GM04504 (cell line): ENCODE measurements around the gene SUGCT.

Experiments
- DNase-seq: peaks from one replicate; pipeline ENCODE4 v3.0.0-alpha.2; 2012; ENCODE audit warnings: low read depth

The SUGCT gene

GRCh38 chr7:40329601-40330153 is 194.9 kb downstream of the SUGCT start:
- DNase-seq: no peak

DNA sequence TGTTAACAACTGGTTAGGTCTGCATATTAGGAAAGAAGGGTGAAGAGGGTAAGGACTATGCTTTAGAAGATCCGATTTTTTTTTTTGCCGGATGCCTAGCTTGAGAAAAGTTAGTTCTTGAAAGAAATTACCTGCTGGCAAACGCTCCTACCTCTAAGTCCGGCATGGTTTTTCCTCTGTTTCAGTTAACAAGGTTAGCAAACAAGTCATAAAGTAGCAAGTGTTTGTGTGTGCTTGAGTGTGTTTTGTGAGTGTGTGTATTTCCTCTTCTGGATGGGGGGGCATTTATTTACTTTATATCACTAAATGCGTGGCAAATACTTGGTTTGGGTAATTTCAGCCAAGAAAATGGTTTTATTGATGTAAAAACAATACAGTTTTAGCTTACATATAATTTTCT is 195.6 kb downstream of the SUGCT start:
- no peak for DNase-seq

GRCh38 chr7:40331915-40332314 is 197.1 kb downstream of the SUGCT start:
- no peak for DNase-seq

DNA sequence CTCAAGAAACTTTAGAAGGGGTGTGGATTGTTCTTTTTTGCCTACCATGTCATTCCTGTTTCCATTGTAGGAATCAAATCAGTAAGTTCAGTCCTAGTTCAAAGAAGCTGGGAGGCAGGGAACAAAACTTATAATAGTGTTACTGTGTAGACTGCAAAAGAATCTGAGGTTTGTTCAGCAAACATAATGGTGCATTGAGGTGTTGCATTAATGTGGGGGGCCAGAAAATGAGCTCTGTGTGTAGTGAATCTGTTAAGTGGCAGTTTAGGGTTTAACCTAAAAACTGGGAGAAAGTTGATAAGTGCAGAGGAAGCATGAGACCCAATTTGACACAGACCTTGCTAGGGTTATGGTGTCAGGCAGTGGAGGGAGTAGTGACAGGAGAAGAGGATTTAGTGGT is 197.7 kb downstream of the SUGCT start:
- DNase-seq: no peak

DNA sequence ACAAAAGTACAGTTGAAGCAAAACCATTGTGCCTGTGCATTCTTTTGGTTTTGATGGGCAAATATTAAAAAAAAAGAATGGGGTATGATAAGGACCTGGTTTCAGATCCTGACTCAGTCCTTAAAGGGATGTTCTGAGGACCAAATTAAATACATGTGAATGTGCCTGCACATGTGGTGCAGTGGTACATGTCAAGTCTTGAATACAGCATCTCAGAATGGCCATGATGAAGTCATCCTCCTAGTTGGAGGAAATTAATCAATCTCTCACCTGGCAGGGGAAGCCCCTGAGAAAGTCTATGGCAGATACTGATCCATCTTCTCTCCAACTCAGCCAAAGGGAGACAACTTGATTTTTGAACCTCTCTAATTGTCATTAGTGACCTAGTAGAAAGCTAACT is 207.0 kb downstream of the SUGCT start:
- no peak for DNase-seq

DNA sequence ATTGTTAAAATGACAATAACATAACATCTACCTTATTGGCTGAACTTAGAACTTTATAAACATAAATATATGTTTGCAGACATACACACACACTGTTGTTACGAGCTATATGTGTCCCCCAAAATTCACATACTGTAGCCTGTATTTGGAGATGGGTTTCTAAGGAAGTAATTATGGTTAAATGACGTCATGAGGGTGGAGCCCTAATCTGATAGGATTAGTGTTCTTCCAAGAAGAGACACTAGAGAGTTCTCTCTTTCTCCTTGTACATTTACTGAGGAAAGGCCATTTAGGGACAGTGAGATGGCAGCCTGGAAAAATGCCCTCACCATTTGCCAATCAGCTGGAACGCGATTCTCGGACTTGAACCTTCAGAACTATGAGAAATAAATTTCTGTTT is 211.7 kb downstream of the SUGCT start:
- no peak for DNase-seq

DNA sequence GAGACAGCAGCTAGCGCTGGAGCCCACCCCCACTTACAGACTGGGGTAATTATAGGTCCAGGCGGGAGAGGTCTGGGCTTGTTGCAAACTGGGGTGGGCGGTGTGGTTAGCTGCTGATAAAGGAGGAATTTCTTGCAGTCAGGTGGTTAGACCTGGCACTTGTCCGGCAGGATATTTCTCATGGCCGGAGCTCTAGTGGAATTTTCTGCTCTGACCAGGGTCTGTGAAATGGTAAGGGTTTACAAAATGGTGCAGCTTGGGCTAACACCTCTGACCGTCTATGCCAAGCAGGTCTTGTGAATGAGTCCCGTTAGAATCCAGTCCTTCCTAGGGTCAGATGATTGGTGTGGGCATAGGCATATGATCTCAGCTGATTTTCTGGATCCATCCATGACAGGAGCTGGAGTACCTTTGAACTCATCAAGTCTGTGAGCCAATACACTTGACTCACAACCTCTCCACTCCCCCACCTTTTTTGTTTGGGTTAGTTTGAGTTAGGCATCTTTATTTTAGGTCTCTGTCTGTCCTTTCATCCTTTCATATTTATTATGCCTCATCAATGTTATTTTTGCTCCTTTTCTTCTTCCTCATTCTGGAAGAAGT is 213.4 kb downstream of the SUGCT start:
- no peak for DNase-seq

- no peak for DNase-seq
Measured at GRCh38 chr7:40350100-40350499, 215.3 kb downstream of the SUGCT start.

GRCh38 chr7:40354711-40355110 is 219.9 kb downstream of the SUGCT start:
- no peak for DNase-seq

GRCh38 chr7:40356312-40356711 is 221.5 kb downstream of the SUGCT start:
- DNase-seq: no peak

GRCh38 chr7:40356871-40357709 is 222.3 kb downstream of the SUGCT start:
- DNase-seq: no peak

DNA sequence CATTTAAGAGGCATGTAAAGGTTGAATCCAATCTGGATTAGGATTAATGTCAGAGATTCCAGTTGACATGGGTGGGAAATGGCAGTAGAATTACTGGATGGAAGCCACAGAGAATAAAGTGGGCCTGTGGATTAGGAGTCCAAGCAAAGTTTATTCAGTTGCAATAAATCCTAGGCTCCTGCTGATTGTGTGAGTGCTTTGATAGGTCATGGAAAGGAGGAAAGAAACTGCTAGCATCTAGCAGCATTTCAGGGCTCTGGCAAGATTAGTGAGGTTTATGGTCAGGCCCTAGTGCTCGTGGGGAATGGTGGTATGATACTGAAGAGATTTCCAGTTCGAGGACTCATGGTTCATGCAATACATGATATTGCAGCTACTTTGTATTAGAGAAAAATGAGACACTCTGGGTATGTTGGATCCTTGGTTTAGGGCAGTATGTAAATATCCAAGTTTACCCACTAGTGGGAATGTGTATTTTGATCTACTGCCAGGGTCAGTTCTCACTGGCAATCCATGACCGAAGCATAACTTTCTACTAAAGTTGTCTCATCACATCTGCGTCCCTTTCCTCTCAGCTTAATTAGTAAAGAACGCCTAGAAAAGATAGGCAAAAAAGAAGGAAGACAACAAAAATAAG is 235.0 kb downstream of the SUGCT start:
- DNase-seq: no peak

DNA sequence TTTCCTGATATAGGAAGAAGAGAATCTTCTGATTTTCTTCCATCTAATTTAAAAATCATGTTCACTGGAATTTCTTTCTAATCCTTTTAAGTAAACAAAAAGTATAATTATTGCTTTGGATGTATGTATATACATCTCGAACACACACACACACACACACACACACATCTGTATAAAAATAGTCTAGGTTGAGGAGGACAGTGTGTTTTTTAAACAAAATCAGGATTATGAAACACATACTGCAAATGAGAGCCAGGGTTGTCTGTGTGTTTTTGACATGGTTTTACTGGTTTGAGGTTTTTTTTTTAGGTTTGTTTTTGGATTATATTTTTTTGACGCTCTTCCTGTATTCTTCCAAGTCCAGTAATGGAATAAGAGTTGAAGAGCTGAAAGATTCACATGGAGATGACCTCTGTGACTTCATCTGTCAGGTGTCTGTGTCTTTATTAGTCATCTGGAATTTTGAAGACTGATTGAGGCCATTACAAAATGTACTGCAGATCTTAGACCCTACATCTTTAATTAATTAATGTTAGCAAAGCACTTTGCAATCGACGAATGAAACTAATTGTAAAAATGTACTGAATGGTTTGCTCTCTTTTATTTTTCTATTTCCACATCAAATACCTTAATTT is 237.1 kb downstream of the SUGCT start:
- no peak for DNase-seq

- no peak for DNase-seq
Measured at GRCh38 chr7:40374575-40374974, 239.8 kb downstream of the SUGCT start.

- DNase-seq: no peak
Measured at GRCh38 chr7:40380111-40380510, 245.3 kb downstream of the SUGCT start.

DNA sequence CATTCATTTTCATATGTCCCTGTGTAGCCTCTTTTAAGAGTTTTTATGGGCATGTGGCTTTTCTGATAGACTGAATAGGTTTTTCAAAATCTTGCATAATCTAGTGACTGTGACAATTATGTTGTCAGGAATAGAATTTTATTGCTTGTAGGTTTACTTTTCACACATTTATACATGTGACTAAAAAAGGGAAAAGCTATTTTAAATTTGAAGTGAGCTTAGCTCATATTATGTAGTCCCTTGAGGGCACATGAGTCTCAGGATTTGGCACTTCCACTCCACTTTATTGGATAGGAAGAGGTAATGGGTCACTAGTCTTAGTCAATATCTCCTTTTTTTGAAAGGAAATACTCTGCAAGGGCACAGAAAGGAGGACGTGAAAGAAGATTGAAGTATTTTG is 247.3 kb downstream of the SUGCT start:
- no peak for DNase-seq

GRCh38 chr7:40393660-40394059 is 258.9 kb downstream of the SUGCT start:
- DNase-seq: no peak

DNA sequence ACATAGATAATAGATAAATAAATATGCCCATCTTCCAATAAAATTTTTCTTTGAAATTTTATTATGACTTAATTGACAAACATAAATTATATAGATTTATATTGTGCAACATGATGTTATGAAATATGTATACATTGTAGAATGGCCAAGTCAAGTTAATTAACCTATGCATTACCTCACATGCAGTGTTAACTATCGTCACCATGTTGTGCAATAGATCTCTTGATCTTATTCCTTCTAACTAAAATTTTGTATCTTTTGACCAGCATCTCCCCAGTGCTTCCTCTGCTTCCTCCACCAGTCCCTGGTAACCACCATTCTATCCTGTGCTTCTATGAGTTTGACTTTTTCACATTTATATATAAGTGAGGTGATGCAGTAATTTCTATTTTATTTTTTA is 259.6 kb downstream of the SUGCT start:
- no peak for DNase-seq

DNA sequence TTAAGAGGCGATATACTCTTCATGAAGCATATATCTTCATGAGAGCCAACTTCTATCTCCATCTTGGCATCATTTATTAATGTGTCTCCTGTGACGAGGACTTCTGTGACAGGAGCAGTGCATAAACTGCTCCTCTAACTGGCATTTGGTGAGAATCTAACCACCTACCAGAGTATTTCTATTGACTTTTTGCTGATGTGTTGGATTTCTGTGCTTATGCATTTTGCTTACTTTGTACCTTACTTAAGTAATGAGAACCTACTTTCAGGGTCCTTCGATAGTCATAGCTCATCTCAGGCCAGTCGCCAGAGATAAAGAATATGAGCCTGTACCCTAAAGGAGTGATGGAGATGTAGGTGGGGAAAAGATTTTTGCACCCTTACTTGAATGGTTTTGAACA is 265.7 kb downstream of the SUGCT start:
- DNase-seq: no peak

DNA sequence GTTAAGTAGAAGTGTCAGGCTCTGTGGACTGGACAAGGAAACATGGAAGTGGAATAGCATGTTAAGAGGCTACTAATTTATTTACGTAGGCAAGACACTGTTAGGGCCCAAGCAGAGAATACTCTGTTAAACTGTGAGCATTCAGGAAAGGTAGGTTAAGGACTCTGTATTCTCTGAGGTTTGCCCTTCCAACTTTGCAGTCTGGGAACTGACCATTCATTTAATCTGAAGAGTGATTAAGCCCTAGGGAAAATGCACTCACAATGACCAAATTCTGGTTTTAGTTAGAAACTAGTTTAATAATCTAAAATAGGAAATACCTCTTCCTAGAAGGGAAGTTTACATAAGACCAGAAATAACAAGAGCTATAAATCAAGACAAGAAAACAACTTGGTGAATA is 266.6 kb downstream of the SUGCT start:
- DNase-seq: no peak

DNA sequence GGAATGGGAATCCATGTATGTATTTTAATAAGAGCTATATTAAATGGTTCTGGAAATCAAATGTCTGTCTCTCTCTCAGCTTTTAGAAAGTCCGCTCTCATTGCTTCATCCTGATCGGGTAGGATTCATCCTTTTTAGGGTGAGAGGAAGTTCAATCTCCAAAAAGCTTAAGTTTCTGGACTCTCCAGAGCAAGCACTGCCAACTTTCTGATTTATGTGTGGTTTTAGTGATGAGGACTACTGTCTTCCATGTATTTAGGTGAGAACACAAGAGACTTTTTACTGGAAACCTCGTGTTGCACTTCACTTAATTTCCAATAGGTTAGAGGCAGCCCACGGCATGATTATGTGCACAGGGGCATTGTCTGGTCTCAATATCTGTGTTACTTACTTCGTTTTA is 267.9 kb downstream of the SUGCT start:
- no peak for DNase-seq

DNA sequence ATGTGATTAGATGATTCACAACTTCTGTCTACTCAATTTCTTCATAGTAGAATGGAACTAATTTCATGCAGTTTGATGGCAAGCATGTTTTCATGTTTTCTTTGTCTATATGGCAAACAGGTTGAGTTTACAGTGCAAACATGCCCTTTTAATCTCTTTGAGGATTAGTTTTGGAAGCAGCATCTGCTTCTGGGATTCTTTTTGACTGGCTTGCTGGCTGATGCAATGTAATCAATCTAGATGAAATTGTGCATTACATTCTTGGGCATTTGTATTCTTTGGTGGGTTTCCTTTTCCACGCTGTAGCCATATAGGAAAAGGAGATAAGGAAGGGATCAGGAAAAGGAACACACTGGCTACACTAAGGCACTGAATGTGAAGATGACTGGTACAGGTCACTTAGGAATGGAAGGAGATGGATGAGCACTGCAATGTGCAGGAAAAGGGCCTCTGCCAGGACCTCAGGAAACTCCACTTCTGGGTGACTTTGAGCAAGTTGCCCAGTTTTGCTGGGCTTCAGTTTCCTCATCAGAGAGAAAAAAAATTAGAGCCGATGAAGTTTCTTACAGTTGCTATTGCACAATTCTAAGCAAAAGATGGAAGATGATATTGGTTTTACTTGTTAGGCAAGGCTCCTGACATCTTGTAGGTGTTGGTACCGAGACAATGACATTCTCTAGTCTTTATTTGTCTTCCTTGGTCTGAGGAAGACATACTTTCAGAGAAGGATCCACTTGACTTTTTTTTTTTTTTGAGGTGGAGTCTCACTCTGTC is 269.1 kb downstream of the SUGCT start:
- no peak for DNase-seq
